ENCODE results near the gene C9orf50. TPM values are rescaled to one million over a fixed set of nuclear protein-coding genes. Genes with fewer than 3 reads are reported as not detected.

C9orf50 gene, protein sequence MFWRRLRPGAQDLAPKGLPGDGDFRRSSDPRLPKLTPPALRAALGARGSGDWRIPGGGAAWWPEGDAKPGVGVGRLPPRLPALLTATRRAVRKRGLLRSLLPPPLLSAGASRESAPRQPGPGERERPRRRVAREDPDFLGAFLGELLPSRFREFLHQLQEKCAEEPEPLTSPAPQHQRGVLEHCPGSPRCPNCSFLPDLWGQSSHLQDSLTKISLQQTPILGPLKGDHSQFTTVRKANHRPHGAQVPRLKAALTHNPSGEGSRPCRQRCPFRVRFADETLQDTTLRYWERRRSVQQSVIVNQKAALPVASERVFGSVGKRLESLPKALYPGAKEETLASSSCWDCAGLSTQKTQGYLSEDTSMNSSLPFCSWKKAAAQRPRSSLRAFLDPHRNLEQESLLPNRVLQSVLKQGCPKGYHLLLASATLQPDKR
- total RNA-seq (2022; extraction: Qiagen RNA extraction; ENCODE audit: low read depth): not detected in 5 replicates

DNA sequence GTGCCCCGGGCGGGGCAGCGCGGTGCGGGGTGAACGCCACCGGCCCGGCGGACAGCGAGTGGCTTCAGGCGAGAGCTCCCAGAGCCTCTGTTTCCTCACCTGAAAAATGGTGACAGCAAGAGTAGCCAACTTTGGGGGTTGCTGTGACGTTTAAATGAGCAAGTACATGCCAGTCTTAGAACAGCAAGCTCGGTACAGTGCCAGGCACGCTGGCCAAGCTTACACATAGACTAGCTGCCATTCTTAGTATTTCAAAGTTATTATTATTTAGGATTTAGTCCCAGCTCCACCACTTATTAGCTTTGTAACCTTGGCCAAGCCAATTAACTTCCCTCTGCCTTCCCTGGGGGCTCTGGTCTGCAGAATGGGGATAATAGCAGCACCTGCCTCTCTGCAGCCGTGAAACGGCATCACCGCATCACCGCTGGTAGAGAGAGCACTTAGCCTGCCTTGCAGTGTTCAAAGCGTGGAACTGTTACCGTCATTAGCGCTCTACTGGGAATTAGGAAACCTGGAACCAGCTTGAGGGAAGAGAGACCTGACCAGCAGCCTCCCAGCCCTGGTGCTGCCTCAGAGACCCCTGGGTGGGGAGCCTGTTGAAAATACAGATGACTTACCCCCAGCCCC lies at the start of gene C9orf50:
Gene C9orf50 (minus strand): TSS at position 433 of the 627 bp plus-strand sequence. CDS start 527 bp downstream, outside the sequence.

DNA sequence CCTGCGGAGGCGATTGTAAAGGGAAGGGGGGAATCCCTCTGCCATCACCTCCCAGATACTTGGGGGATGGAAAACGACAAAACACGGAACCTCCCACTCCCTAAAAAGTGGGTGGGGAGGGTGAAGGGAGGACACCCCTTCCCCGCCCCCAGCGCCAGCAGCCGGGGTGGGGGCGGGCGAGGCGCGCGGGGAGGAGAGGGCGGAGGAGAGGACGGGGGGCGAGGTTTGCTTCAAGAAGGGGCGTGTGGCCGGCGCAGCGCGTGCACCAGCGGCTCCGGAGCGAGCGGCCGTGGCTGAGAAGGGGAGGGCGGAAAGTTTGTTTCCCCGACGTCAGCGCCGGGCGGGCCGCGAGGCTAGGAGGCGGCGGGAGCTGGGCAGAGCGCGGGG lies 44.5 kb upstream of the C9orf50 start, which contains the start of gene PRRX2:
Gene PRRX2 (plus strand): TSS at position 259 of the 387 bp plus-strand sequence. CDS start 221 bp downstream, outside the sequence.

DNA sequence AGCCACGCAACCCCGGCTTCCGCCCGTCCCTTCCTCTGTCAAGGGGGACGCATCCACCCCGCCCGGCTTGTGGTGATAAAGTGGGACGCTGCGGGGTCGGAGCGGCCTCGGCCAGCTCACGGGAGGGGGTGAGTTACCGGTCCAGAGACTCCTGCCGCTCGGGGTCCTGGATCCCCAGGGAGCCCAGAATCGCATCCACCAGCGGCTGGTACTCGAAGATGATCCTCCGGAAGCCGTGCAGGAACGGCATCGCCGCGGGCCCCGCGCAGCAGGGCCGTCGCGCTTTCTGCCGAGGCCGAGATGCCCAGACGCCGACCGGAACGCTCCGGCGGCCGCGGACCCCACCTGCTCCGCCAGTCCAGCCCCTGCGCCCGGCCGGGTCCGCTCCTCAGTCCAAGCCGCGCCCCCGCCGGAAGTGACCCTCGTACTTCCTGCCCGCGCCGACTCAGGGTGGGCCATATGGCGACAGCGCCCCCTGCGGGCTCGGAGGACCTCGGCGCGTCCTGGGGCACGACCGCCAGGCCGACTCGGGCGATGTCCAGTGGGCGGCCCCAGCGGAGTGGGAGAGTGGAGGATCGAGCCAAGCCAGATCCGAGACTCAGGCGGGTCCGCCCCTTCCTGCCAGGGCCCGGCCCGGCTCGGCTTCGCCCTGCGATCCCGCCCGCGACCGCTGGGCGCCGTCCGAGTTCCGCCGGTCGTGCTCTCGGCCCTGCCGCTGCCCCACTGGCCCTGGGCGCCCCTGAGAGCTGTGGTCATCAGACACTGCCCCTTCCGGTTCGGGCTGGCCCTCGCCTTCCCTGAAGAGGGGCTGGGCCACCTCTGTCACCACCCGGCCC lies 21.1 kb upstream of the C9orf50 start, which contains the start of gene ASB6:
Gene ASB6 (minus strand): TSS at position 402 of the 836 bp plus-strand sequence. CDS start 152 bp downstream, at position 250.

DNA sequence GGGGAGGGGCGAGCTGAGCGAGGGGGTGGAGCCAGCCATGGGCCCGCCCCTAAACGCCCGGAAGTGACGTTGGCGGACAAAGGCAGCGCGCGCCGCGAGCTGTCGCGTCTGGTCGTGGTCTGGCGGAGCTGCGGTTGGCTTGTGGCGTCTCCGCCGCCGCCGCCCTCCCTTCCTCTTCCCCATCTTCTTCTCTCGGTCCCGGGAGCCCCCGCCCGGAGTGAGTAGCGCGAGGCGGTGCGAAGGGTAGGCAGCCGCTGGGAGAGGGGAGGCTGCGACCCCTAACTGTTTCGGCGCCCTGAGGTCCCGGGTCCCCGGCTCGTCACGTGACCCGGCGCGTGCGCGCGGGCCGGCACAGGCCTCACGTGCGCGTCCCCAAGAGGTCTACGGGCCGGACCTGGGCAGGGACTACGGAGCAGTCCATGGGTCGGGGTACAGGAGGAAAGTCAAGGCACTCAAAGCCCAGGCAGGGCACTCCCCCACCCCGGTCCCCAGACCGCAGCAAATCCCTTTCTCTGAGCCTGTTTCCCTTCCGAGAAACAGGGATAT lies 5.3 kb upstream of the C9orf50 start, which contains the start of gene NTMT1:
Gene NTMT1 (plus strand): TSS at position 85 of the 546 bp plus-strand sequence. CDS start 6,541 bp downstream, outside the sequence.

Other genes starting within 250 kb of the C9orf50 start
- 71.6 to 104 TPM (median 93.0 TPM) in 5 replicates for gene NTMT1, start 5.1 kb upstream of the C9orf50 start, total RNA-seq (2022; extraction: Qiagen RNA extraction; ENCODE audit: low read depth)
- 16.9 to 26.8 TPM (median 25.8 TPM) in 5 replicates for gene ASB6, start 21.1 kb upstream of the C9orf50 start, total RNA-seq (2022; extraction: Qiagen RNA extraction; ENCODE audit: low read depth)
- 3.6 to 12.5 TPM (median 11.3 TPM) in 5 replicates for gene PRRX2, start 44.5 kb upstream of the C9orf50 start, total RNA-seq (2022; extraction: Qiagen RNA extraction; ENCODE audit: low read depth)
- gene PTGES, start 131.9 kb upstream of the C9orf50 start, total RNA-seq (2022; extraction: Qiagen RNA extraction; ENCODE audit: low read depth): 117 to 168 TPM (median 139 TPM) in 5 replicates
- gene TOR1B, start 182.1 kb upstream of the C9orf50 start, total RNA-seq (2022; extraction: Qiagen RNA extraction; ENCODE audit: low read depth): 21.3 to 25.8 TPM (median 24.3 TPM) in 5 replicates
- gene TOR1A, start 203.0 kb upstream of the C9orf50 start, total RNA-seq (2022; extraction: Qiagen RNA extraction; ENCODE audit: low read depth): 55.8 to 62.4 TPM (median 60.4 TPM) in 5 replicates
- 49.5 to 64.6 TPM (median 52.2 TPM) in 5 replicates for gene C9orf78, start 214.2 kb upstream of the C9orf50 start, total RNA-seq (2022; extraction: Qiagen RNA extraction; ENCODE audit: low read depth)
- 5.1 to 6.1 TPM (median 5.4 TPM) in 5 replicates for gene USP20, start 214.4 kb upstream of the C9orf50 start, total RNA-seq (2022; extraction: Qiagen RNA extraction; ENCODE audit: low read depth)